RWPE1 (cell line): Measurements from ENCODE around the gene ANKEF1.
A peak's percentile ranks its signal among the peaks of the same experiment; 100 is the strongest.

ENCODE experiments used
- CTCF ChIA-PET: fragments of 350-600 bp; sonication (Branson Sonifier 250); formaldehyde crosslinking; extraction: SDS; loops from one replicate; lab custom pipeline; 2021; lab: Yijun Ruan, JAX
- POLR2A ChIA-PET: fragments of 400-600 bp; formaldehyde crosslinking; extraction: SDS; loops from one replicate; lab custom pipeline; 2020; ENCODE audit warnings: antibody characterized with exemption; ENCODE audit not compliant: low non-redundant PET; lab: Yijun Ruan, JAX
- DNase-seq: peaks from one replicate; pipeline ENCODE4 v3.0.0; 2012; ENCODE audit warnings: low spot score
- H3K27ac ChIP-seq: fragments of 450-650 bp; 2 replicates; pipeline ENCODE4 v1.5.1; 2017
- CTCF ChIP-seq: fragments of 450-650 bp; conservative IDR thresholded peaks from 2 replicates; pipeline ENCODE4 v1.5.1; 2017; ENCODE audit warnings: low read depth, mild to moderate bottlenecking

The ANKEF1 gene

GRCh38 chr20:10076126-10077080, 41.6 kb downstream of the ANKEF1 start:
- ChIA-PET POLR2A (no interaction called here), CTCF (interaction anchor here (0.5 to 1.6 kb wide), 7 partner anchors 10 to 1634 kb away, joined by 3 to 9 read pairs (median 4); no protein-coding TSS in a partner anchor)
- TF ChIP-seq CTCF, result no peak
- H3K27ac ChIP-seq, result peak overlapping the region; percentile 82
- peak; percentile 35 for DNase-seq

- CTCF ChIA-PET, result interaction anchor here (0.5 to 1.6 kb wide), 10 partner anchors 9 to 1634 kb away, joined by 3 to 9 read pairs (median 3); no protein-coding TSS in a partner anchor
- POLR2A ChIA-PET, result no interaction called here
- peak overlapping the region; percentile 70 for H3K27ac ChIP-seq
- peak; percentile 24; the same call in 1 of the 2 replicates for TF ChIP-seq CTCF
- DNase-seq, result no peak
Measured at GRCh38 chr20:10077081-10077471, 42.3 kb downstream of the ANKEF1 start.

DNA sequence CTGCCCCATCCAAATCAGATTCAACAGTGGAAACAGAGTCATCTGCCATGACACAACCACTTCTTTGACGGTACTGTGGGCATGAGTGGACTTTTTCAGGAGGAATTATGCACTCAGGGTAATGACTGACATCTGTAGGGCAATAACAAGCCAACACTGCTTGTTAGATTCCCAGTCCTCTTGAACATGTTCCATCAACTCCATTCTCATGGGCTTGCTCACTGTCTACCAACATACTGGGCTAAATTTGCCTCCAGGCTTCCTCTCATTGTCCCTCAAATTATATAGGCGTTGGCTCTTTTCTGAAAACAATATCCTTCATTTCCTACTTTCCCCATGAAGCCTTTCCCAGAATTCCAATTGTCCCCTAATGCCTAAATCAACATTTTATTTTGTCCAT, 43.1 kb downstream of the ANKEF1 start:
- no peak overlapping the region for H3K27ac ChIP-seq
- DNase-seq, result no peak
- POLR2A ChIA-PET, result no interaction called here
- CTCF ChIA-PET, result interaction anchor here (0.6 to 1.5 kb wide), 5 partner anchors 13 to 592 kb away, joined by 3 to 4 read pairs (median 3); no protein-coding TSS in a partner anchor
- no peak for TF ChIP-seq CTCF

- peak overlapping the region; percentile 60 for H3K27ac ChIP-seq
- TF ChIP-seq CTCF, result no peak
- ChIA-PET POLR2A (no interaction called here), CTCF (interaction anchor here (0.6 to 1.4 kb wide), 2 partner anchors 12 to 461 kb away, joined by 4 to 5 read pairs; no protein-coding TSS in a partner anchor)
- DNase-seq, result no peak
Measured at GRCh38 chr20:10078403-10078802, 43.6 kb downstream of the ANKEF1 start.

DNA sequence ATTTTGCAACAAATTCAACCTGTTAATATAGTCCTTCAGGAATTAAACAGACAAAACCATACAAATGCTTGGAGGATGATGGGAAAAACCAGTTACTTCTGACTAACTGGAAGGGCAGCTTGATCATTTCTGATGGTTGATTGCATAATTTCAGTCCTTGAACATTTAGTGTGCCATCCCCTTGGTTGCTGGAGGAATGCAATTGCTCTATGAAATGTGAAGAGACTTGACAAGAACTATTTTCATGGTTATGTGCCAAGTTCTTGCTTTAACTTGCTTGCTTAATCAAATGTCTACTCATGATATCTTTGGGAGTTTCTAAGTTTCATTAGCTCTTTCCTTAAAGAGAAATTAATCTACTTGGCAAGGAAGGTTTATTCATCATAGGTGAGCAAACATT, 45.2 kb downstream of the ANKEF1 start:
- ChIA-PET POLR2A (no interaction called here), CTCF (interaction anchor here (0.6 to 1.4 kb wide), 3 partner anchors 10 to 347 kb away, joined by 3 to 4 read pairs (median 3); no protein-coding TSS in a partner anchor)
- no peak overlapping the region for H3K27ac ChIP-seq
- no peak for TF ChIP-seq CTCF
- DNase-seq, result peak; percentile 93

DNA sequence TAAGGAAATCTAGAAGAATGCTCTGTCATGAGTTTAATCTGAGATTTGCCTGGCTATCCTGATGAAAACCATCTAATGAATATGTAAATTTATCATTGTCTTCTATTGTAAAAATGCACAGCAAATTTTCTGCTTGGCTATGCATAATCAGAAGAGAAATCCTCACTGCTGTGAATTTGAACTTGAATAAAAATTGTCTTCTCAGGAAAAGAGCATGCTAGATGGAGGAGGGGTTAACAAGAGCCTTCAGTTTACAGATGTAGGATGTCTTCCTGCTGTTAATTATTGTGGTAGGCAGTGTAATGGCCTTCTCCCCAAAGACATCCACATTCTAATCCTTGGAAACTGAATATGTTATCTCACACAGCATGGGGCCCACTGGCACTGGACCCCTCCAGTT, 45.8 kb downstream of the ANKEF1 start:
- no peak for DNase-seq
- CTCF ChIA-PET, result interaction anchor here (1.0 to 1.4 kb wide), 2 partner anchors 10 to 12 kb away, joined by 3 to 4 read pairs; no protein-coding TSS in a partner anchor
- TF ChIP-seq CTCF, result no peak
- POLR2A ChIA-PET, result no interaction called here
- no peak overlapping the region for H3K27ac ChIP-seq
